ENCODE measurements around the gene ATP12A.

GRCh38 chr13:24675806-24676570 is 4.2 kb upstream of the ATP12A start:
- no peak for TF ChIP-seq POLR2AphosphoS2 (conservative IDR thresholded peaks at IDR 0.05; ENCODE audit: low read length)
- no peak for TF ChIP-seq EHMT2 (IDR thresholded peaks at IDR 0.05; ENCODE audit: low read depth)
- no peak for TF ChIP-seq CTCF (IDR thresholded peaks at IDR 0.05)
- TF ChIP-seq HDAC2 (IDR thresholded peaks at IDR 0.05) = no peak
- TF ChIP-seq EP300 (IDR thresholded peaks at IDR 0.05) = no peak
- TF ChIP-seq KDM1A (IDR thresholded peaks at IDR 0.05; ENCODE audit: low read depth) = no peak
- TF ChIP-seq RCOR1 (IDR thresholded peaks at IDR 0.05; ENCODE audit: low read depth, low read length) = no peak
- no peak for TF ChIP-seq POLR2A (IDR thresholded peaks at IDR 0.05; ENCODE audit: low read length)
- TF ChIP-seq MAZ (IDR thresholded peaks at IDR 0.05; ENCODE audit: borderline replicate concordance, low read depth, low read length) = no peak
- TF ChIP-seq RFX5 (IDR thresholded peaks at IDR 0.05) = no peak
- TF ChIP-seq ESRRA (IDR thresholded peaks at IDR 0.05; ENCODE audit: borderline replicate concordance, low read length) = no peak
- no peak for TF ChIP-seq MAFK (IDR thresholded peaks at IDR 0.05; ENCODE audit: partially characterized antibody)
- no peak for TF ChIP-seq HEYL (CRISPR knock-in tag; IDR thresholded peaks at IDR 0.05)
